Osteoblast (primary cell): ENCODE measurements around the gene ZDHHC5. TPM values are rescaled to one million over a fixed set of nuclear protein-coding genes. Genes with fewer than 3 reads are reported as not detected.
A peak's percentile ranks its signal among the peaks of the same experiment; 100 is the strongest.
"Not testable (repeated sequence)": the region's sequence is repeated elsewhere in the genome, so short reads cannot be mapped to it uniquely, and the experiment has no call there.

ENCODE experiments used
- DNase-seq: peaks from one replicate; pipeline ENCODE4 v3.0.0; 2011; ENCODE audit warnings: low spot score, mixed read lengths; ENCODE audit not compliant: insufficient read length; ENCODE audit errors: missing footprints
- H2AFZ ChIP-seq: 2 replicates; pipeline ENCODE4 v1.6.0; 2011; ENCODE audit warnings: mild to moderate bottlenecking, low read length
- H3K27ac ChIP-seq: 2 replicates; pipeline ENCODE4 v1.5.1; 2011; ENCODE audit warnings: mild to moderate bottlenecking, low read depth, low read length, moderate library complexity
- H3K27me3 ChIP-seq: 2 replicates; pipeline ENCODE4 v1.6.0; 2012; ENCODE audit warnings: mild to moderate bottlenecking, control low read depth, inconsistent platforms, low read length, moderate library complexity; ENCODE audit not compliant: insufficient read depth
- H3K36me3 ChIP-seq: 2 replicates; pipeline ENCODE4 v1.5.1; 2011; ENCODE audit warnings: mild to moderate bottlenecking, low read length, control low read depth, moderate library complexity; ENCODE audit not compliant: insufficient read depth
- H3K4me1 ChIP-seq: 2 replicates; pipeline ENCODE4 v1.5.1; 2011; ENCODE audit warnings: mild to moderate bottlenecking, low read length, control low read depth, moderate library complexity; ENCODE audit not compliant: insufficient read depth
- H3K4me2 ChIP-seq: 2 replicates; pipeline ENCODE4 v1.6.0; 2011; ENCODE audit warnings: mild to moderate bottlenecking, low read length; ENCODE audit not compliant: insufficient read depth
- H3K4me3 ChIP-seq: fragments of 200-600 bp; sonication (generic); 3 replicates; pipeline ENCODE4 v1.5.1; 2012; ENCODE audit warnings: mild to moderate bottlenecking, low read length, inconsistent platforms; ENCODE audit not compliant: insufficient read depth
- H3K79me2 ChIP-seq: 2 replicates; pipeline ENCODE4 v1.6.0; 2012; ENCODE audit warnings: mild to moderate bottlenecking, low read length, control low read depth, inconsistent platforms; ENCODE audit not compliant: insufficient read depth
- H3K9me3 ChIP-seq: 2 replicates; pipeline ENCODE4 v1.5.1; 2011; ENCODE audit warnings: low read depth, low read length, control low read depth
- H4K20me1 ChIP-seq: 2 replicates; pipeline ENCODE4 v1.6.0; 2012; ENCODE audit warnings: mild to moderate bottlenecking, low read length, control low read depth; ENCODE audit not compliant: insufficient read depth
- total RNA-seq: library from RNA; depleted of rRNA; stranded (reverse); fragments of >200 nt; gene quantifications from 2 replicates; pipeline ENCODE4 v1.2.3, GENCODE V29; 2012
- TF ChIP-seq, protein P1 (sequence below): IDR thresholded peaks from 2 replicates; pipeline ENCODE4 v1.5.1; 2011; ENCODE audit warnings: mild to moderate bottlenecking, low read depth, low read length, moderate library complexity; ENCODE audit errors: extremely low read depth

The ZDHHC5 gene
- total RNA-seq, 1 donor, result 48.9 TPM

DNA sequence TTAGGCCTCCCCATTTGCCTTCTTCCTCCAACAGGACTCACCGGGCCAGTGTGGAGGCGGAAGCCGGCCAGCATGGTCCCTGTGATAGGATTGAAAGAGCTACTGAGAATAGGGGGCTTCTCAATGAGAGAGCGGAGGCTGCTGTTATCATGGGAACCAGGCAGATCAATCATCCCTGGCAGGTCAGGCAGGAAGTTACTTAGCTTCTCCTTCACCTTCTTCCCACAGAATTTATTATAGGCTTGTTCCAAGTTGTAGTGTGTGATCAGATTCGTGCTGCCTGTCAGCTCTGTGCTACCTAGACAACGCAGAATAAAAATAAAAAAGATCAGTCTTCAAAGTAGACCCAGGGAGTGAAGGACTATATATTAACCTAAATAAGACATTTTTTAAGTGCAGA, 37.0 kb downstream of the ZDHHC5 start:
- Histone ChIP-seq H2AFZ (no peak overlapping the region), H3K4me1 (peaks cover 7% of the 10 kb centered on the region), H3K27me3 (no peaks in the 10 kb centered on the region), H3K27ac (no peak overlapping the region), H3K79me2 (peaks cover 29% of the 10 kb centered on the region), H3K4me3 (no peak overlapping the region), H3K36me3 (peaks cover 42% of the 10 kb centered on the region), H3K4me2 (no peak overlapping the region), H3K9me3 (no peaks in the 10 kb centered on the region), H4K20me1 (peaks cover 11% of the 10 kb centered on the region)
- TF ChIP-seq, protein P1, sequence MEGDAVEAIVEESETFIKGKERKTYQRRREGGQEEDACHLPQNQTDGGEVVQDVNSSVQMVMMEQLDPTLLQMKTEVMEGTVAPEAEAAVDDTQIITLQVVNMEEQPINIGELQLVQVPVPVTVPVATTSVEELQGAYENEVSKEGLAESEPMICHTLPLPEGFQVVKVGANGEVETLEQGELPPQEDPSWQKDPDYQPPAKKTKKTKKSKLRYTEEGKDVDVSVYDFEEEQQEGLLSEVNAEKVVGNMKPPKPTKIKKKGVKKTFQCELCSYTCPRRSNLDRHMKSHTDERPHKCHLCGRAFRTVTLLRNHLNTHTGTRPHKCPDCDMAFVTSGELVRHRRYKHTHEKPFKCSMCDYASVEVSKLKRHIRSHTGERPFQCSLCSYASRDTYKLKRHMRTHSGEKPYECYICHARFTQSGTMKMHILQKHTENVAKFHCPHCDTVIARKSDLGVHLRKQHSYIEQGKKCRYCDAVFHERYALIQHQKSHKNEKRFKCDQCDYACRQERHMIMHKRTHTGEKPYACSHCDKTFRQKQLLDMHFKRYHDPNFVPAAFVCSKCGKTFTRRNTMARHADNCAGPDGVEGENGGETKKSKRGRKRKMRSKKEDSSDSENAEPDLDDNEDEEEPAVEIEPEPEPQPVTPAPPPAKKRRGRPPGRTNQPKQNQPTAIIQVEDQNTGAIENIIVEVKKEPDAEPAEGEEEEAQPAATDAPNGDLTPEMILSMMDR, result no peak
- DNase-seq, result no peak

DNA sequence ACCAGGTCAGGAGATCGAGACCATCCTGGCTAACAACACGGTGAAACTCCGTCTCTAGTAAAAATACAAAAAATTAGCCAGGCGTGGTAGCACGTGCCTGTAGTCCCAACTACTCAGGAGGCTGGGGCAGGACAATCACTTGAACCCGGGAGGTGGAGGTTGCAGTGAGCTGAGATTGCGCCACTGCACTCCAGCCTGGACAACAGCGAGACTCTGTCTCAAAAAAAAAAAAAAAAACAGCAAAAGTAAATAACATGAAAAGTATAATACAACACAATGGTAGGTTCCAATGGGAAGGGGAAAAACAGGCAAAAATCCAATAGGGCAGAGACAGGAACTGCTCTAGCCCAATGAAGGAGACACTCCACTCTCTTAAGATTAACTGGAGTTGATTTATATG, 37.5 kb downstream of the ZDHHC5 start:
- H3K27me3 ChIP-seq, H3K27ac ChIP-seq, H3K4me1 ChIP-seq, H2AFZ ChIP-seq, H3K4me2 ChIP-seq, H3K4me3 ChIP-seq, H3K9me3 ChIP-seq, DNase-seq: not testable (repeated sequence)
- H3K79me2 ChIP-seq, result peaks cover 34% of the 10 kb centered on the region
- peaks cover 11% of the 10 kb centered on the region for H4K20me1 ChIP-seq
- H3K36me3 ChIP-seq, result peaks cover 37% of the 10 kb centered on the region

- Histone ChIP-seq H3K27me3 (no peaks in the 10 kb centered on the region), H3K79me2 (peaks cover 73% of the 10 kb centered on the region), H3K9me3 (no peaks in the 10 kb centered on the region), H3K4me3 (no peak overlapping the region), H3K4me2 (no peak overlapping the region), H3K36me3 (peaks cover 8% of the 10 kb centered on the region), H4K20me1 (peaks cover 9% of the 10 kb centered on the region), H3K4me1 (peaks cover 21% of the 10 kb centered on the region), H3K27ac (no peak overlapping the region), H2AFZ (no peak overlapping the region)
- DNase-seq, result no peak
- TF ChIP-seq, protein P1, result no peak
Measured at GRCh38 chr11:57709802-57710367, 42.0 kb downstream of the ZDHHC5 start.

DNA sequence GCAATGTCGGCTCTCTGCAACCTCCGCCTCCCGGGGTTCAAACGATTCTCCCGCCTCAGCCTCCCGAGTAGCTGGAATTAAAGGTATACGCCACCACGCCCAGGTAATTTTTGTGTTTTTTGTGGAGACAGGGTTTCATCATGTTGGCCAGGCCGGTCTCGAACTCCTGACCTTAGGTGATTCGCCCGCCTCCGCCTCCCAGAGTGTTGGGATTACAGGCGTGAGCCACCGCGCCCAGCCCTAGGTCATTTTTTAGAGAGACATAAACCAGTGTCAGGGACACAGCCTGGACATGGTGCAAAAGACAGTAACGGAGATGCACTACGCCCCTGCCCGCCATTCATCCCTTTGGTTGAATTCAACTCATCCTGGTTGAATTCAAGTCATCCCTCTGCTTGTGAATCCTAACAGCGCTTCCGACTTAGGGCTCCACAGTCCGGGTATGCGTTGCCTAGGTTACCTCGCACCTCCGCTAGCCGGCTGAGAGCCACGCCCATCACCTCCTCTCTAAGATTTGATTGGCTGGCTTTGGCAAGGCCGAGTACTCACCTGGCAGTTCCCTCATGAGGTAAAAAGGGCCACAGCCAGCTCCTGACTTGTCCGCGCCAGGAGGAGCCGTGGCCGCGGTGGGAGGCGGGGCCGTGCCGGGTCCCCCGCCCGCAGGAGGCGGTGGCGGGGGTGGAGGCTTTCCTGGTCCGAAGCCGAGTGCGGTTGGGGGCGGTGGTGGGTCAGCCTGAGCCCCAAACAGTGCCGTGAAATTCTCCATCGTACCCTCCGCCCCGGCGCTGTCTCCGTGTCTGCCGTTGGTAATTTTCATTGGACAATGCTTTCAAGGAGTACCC, 43.7 kb downstream of the ZDHHC5 start, which contains the start of gene MED19:
MED19 (minus strand) TSS at position 802 of the 842 bp plus-strand sequence; CDS start at position 766, 36 bp downstream.
- Histone ChIP-seq H3K36me3 (peaks cover 4% of the 10 kb centered on the region), H3K79me2 (peaks cover 68% of the 10 kb centered on the region), H3K4me1 (peaks cover 21% of the 10 kb centered on the region), H3K27me3 (no peaks in the 10 kb centered on the region), H2AFZ (peak within 1 kb of the TSS; percentile 99), H3K4me3 (peak within 1 kb of the TSS; percentile 93), H3K27ac (peak within 1 kb of the TSS; percentile 93), H3K4me2 (peak within 1 kb of the TSS; percentile 96), H3K9me3 (no peaks in the 10 kb centered on the region), H4K20me1 (peaks cover 5% of the 10 kb centered on the region)
- DNase-seq, result peak; percentile 85
- TF ChIP-seq, protein P1, result no peak
